OCI-LY1 (cell line): ENCODE results near the gene DCDC1.

Experiments used
- H2AFZ ChIP-seq: fragments of 200-600 bp; sonication (generic), shearing (Covaris generic); 2 replicates; pipeline ENCODE4 v1.6.0; 2014; ENCODE audit warnings: antibody characterized with exemption, mild to moderate bottlenecking, low read length
- H3F3A ChIP-seq: fragments of 200-600 bp; sonication (generic), shearing (Covaris generic); 2 replicates; pipeline ENCODE4 v1.6.0; 2014; ENCODE audit warnings: mild to moderate bottlenecking, antibody characterized with exemption, low read length, moderate library complexity; ENCODE audit not compliant: insufficient read depth
- H3K27ac ChIP-seq: fragments of 200-600 bp; sonication (generic); 2 replicates; pipeline ENCODE4 v1.5.1; 2014; ENCODE audit warnings: low read length, mixed run types, mild to moderate bottlenecking, low read depth; ENCODE audit not compliant: poor library complexity, severe bottlenecking
- H3K27me3 ChIP-seq: fragments of 200-600 bp; sonication (generic); 2 replicates; pipeline ENCODE4 v1.6.0; 2014; ENCODE audit warnings: antibody characterized with exemption, mild to moderate bottlenecking, low read length, moderate library complexity; ENCODE audit not compliant: insufficient read depth
- H3K36me3 ChIP-seq: fragments of 200-600 bp; sonication (generic); 2 replicates; pipeline ENCODE4 v1.6.1; 2014; ENCODE audit warnings: mild to moderate bottlenecking, antibody characterized with exemption, low read length, moderate library complexity, mixed read lengths; ENCODE audit not compliant: insufficient read depth
- H3K4me1 ChIP-seq: fragments of 200-600 bp; sonication (generic); 2 replicates; pipeline ENCODE4 v1.5.1; 2014; ENCODE audit warnings: mild to moderate bottlenecking, low read length, moderate library complexity; ENCODE audit not compliant: insufficient read depth, severe bottlenecking
- H3K4me2 ChIP-seq: fragments of 200-600 bp; sonication (generic), shearing (Covaris generic); 2 replicates; pipeline ENCODE4 v1.6.1; 2014; ENCODE audit warnings: low read length
- H3K4me3 ChIP-seq: fragments of 200-600 bp; sonication (generic); 2 replicates; pipeline ENCODE4 v1.5.1; 2014; ENCODE audit warnings: low read length, low read depth, mild to moderate bottlenecking, mixed read lengths; ENCODE audit not compliant: poor library complexity, severe bottlenecking
- H3K79me2 ChIP-seq: fragments of 200-600 bp; shearing (Covaris generic); 2 replicates; pipeline ENCODE4 v1.6.1; 2016; ENCODE audit warnings: mixed run types, low read length, mixed read lengths; ENCODE audit not compliant: insufficient read depth
- H3K9ac ChIP-seq: fragments of 200-600 bp; sonication (generic), shearing (Covaris generic); 2 replicates; pipeline ENCODE4 v1.6.1; 2014; ENCODE audit warnings: mild to moderate bottlenecking, low read length, mixed read lengths
- H3K9me2 ChIP-seq: fragments of 200-600 bp; sonication (generic), shearing (Covaris generic); 2 replicates; pipeline ENCODE4 v1.6.1; 2014; ENCODE audit warnings: low read depth, mild to moderate bottlenecking, low read length, mixed read lengths
- H3K9me3 ChIP-seq: fragments of 200-600 bp; shearing (Covaris generic); 2 replicates; pipeline ENCODE4 v1.6.1; 2014; ENCODE audit warnings: low read length, mixed read lengths
- H4K20me1 ChIP-seq: fragments of 200-600 bp; sonication (generic), shearing (Covaris generic); 2 replicates; pipeline ENCODE4 v1.6.0; 2016; ENCODE audit warnings: mild to moderate bottlenecking, low read length; ENCODE audit not compliant: insufficient read depth
- CTCF ChIP-seq: fragments of 200-600 bp; sonication (generic), shearing (Covaris generic); IDR thresholded peaks from 2 replicates; pipeline ENCODE4 v1.5.1; 2017; ENCODE audit warnings: mild to moderate bottlenecking, antibody characterized with exemption, low read length, moderate library complexity, mixed read lengths
- EZH2 ChIP-seq: fragments of 200-600 bp; sonication (generic), shearing (Covaris generic); IDR thresholded peaks from 2 replicates; pipeline ENCODE4 v1.8.0; 2017; ENCODE audit warnings: borderline replicate concordance, mixed run types, mild to moderate bottlenecking, antibody characterized with exemption, low read length, moderate library complexity, mixed read lengths

DCDC1 gene

GRCh38 chr11:30985536-30985935 is 384.0 kb downstream of the DCDC1 start:
- Histone ChIP-seq H3K4me3 (no peak overlapping the region), H3K4me1 (no peaks in the 10 kb centered on the region), H3F3A (no peaks in the 10 kb centered on the region), H3K27ac (no peak overlapping the region), H3K9ac (no peak overlapping the region), H3K27me3 (no peaks in the 10 kb centered on the region), H3K36me3 (no peaks in the 10 kb centered on the region), H2AFZ (no peak overlapping the region), H3K79me2 (no peaks in the 10 kb centered on the region), H3K9me2 (no peaks in the 10 kb centered on the region), H3K4me2 (no peak overlapping the region), H3K9me3 (no peaks in the 10 kb centered on the region), H4K20me1 (no peaks in the 10 kb centered on the region)
- no peak for TF ChIP-seq EZH2
- no peak for TF ChIP-seq CTCF

- H3K27ac ChIP-seq: no peak overlapping the region
Measured at GRCh38 chr11:30984827-30985226, 384.7 kb downstream of the DCDC1 start.

GRCh38 chr11:30984442-30984816 is 385.1 kb downstream of the DCDC1 start:
- no peaks in the 10 kb centered on the region for H3K27me3 ChIP-seq
- H3K27ac ChIP-seq: no peak overlapping the region
- H3K9me2 ChIP-seq: no peaks in the 10 kb centered on the region
- no peaks in the 10 kb centered on the region for H3K36me3 ChIP-seq
- no peak overlapping the region for H2AFZ ChIP-seq
- H4K20me1 ChIP-seq: no peaks in the 10 kb centered on the region
- no peaks in the 10 kb centered on the region for H3K9me3 ChIP-seq
- H3K4me1 ChIP-seq: no peaks in the 10 kb centered on the region
- TF ChIP-seq EZH2 (no peak), CTCF (no peak)
- no peaks in the 10 kb centered on the region for H3K79me2 ChIP-seq
- no peak overlapping the region for H3K9ac ChIP-seq
- no peak overlapping the region for H3K4me3 ChIP-seq
- H3F3A ChIP-seq: no peaks in the 10 kb centered on the region
- H3K4me2 ChIP-seq: no peak overlapping the region

More at GRCh38 chr11:30984827-30985226, 384.7 kb downstream of the DCDC1 start:
- Histone ChIP-seq H3K27me3 (no peaks in the 10 kb centered on the region), H3K79me2 (no peaks in the 10 kb centered on the region), H3K4me1 (no peaks in the 10 kb centered on the region), H3K36me3 (no peaks in the 10 kb centered on the region), H3K4me2 (no peak overlapping the region), H3K9ac (no peak overlapping the region), H2AFZ (no peak overlapping the region), H3K9me2 (no peaks in the 10 kb centered on the region), H3K9me3 (no peaks in the 10 kb centered on the region), H3K4me3 (no peak overlapping the region), H3F3A (no peaks in the 10 kb centered on the region), H4K20me1 (no peaks in the 10 kb centered on the region)
- no peak for TF ChIP-seq EZH2

- H3K4me3 ChIP-seq: no peak overlapping the region
- no peaks in the 10 kb centered on the region for H3K9me3 ChIP-seq
- no peaks in the 10 kb centered on the region for H3K27me3 ChIP-seq
- no peak overlapping the region for H3K4me2 ChIP-seq
- no peak for TF ChIP-seq CTCF
- TF ChIP-seq EZH2: no peak
- no peaks in the 10 kb centered on the region for H3F3A ChIP-seq
- H3K36me3 ChIP-seq: no peaks in the 10 kb centered on the region
- no peaks in the 10 kb centered on the region for H3K9me2 ChIP-seq
- no peak overlapping the region for H3K9ac ChIP-seq
- H3K27ac ChIP-seq: no peak overlapping the region
- H2AFZ ChIP-seq: no peak overlapping the region
- no peaks in the 10 kb centered on the region for H4K20me1 ChIP-seq
- no peaks in the 10 kb centered on the region for H3K79me2 ChIP-seq
- H3K4me1 ChIP-seq: no peaks in the 10 kb centered on the region
Measured at GRCh38 chr11:30983776-30984441, 385.6 kb downstream of the DCDC1 start.
